Pancreas (tissue), 10 donors: ENCODE results near the gene ADAMTS6. TPM values are rescaled to one million over a fixed set of nuclear protein-coding genes. Genes with fewer than 3 reads are reported as not detected.

ENCODE experiments used
- ATAC-seq, 4 donors: fragments of 200-7000 bp; cut with Tn5 transposase; one replicate each; pipeline versions ENCODE4 v1.8.0 to v1.9.1; 2020; ENCODE audit warnings: mild to moderate bottlenecking in 4 of 4, moderate library complexity in 4 of 4
- DNase-seq, 6 donors: peaks; one replicate each; pipeline ENCODE4 v3.0.0-alpha.2; 2020
- FAIRE-seq: peaks from 2 replicates; lab custom pipeline; 2012; peaks lifted over from hg19 to GRCh38; lab: Jason Lieb, UNC
- H3K27ac ChIP-seq, 4 donors: fragments of 200-600 bp; sonication (generic); 1 replicate in 3 of 4; 2 replicates in 1 of 4; pipeline versions ENCODE4 v1.5.0 to v1.8.0; 2020
- H3K27me3 ChIP-seq, 4 donors: fragments of 200-600 bp; one replicate each; pipeline ENCODE4 v1.8.0; 2021
- H3K36me3 ChIP-seq, 3 donors: fragments of 200-600 bp; sonication (generic) in 1 of 3; one replicate each; pipeline versions ENCODE4 v1.5.0 to v1.8.0; 2020 to 2021
- H3K4me1 ChIP-seq, 3 donors: fragments of 200-600 bp; one replicate each; pipeline ENCODE4 v1.8.0; 2021
- H3K4me3 ChIP-seq, 4 donors: fragments of 200-600 bp; sonication (generic) in 2 of 4; one replicate each; pipeline versions ENCODE4 v1.5.0 to v1.8.0; 2020 to 2021
- H3K9me3 ChIP-seq, 4 donors: fragments of 200-600 bp; one replicate each; pipeline ENCODE4 v1.8.0; 2021
- WGBS, 2 donors: extraction: QIAGEN DNeasy Blood & Tissue Kit; methylation state at CpG; one replicate each; pipeline ENCODE4 v1.1.7; 2013; 5-methylcytosine and 5-hydroxymethylcytosine counted together
- intact Hi-C, 3 donors: fragments of 100-400 bp; cut with DNase I; formaldehyde crosslinking; loops; one replicate each; pipeline versions ENCODE4 v1.11.1 to v1.14.2; 2022
- polyA plus RNA-seq, 2 donors: library from polyadenylated mRNA; stranded (reverse); fragments of 200-250 nt; gene quantifications; one replicate each; pipeline ENCODE4 v1.2.3, GENCODE V29; 2013
- total RNA-seq, 6 donors: library from RNA; stranded (reverse); fragmentation: NEBNext Ultra II Directional in 4 of 6; extraction: Animal tissue kit (Norgen Biotek cat#: 25700) in 4 of 6; gene quantifications; one replicate each; pipeline versions ENCODE4 v1.2.1 to v1.2.4, GENCODE V29; 2021 to 2023
- TF ChIP-seq, protein P1 (sequence below), 4 donors: fragments of 200-600 bp; sonication (generic) in 3 of 4; IDR thresholded peaks; one replicate each; pipeline versions ENCODE4 v1.5.0 to v1.8.0; 2021; ENCODE audit warnings: antibody characterized with exemption in 4 of 4
- donor health status: healthy with polysubstance abuse.
- donor health status: DM: no; HTN: no; CAD: no; lungs with moderate emphysema.
- donor health status: DM: no; HTN: no; CAD: no.
- donor health status: control.
- donor health status: control.
- donor health status: Bipolar disorder and iron deficiency.
- donor health status: DM: yes; HTN: yes; CAD: no.
- donor health status: DM: no; HTN: no; CAD: no.
- donor health status: DM: no; HTN: no; CAD: no.
- donor health status: DM: yes; HTN: yes; CAD: no.

Gene ADAMTS6
- total and polyA plus RNA-seq, 8 donors, result 0.14 to 0.70 (median 0.30) TPM

DNA sequence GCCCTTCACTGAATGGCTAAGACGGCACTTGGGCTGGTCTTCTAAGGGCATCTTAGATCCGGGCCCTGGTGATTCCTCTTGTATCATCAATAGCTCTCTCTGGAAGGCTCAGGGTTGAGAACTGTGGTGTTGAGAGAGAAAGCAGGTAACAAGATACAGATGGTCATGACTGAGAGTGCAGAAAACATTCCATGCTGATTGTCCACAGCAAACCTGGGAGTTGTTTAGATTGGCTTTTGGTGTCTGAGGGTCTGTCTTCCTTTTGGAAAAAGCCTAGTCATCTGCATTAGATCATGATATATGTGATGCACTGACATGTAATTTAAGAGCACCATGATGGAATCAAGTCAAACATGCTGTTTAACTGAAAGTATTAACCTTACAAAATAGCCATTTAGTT lies 331.9 kb downstream of the ADAMTS6 start:
- no peaks in the 10 kb centered on the region for H3K36me3 ChIP-seq
- intact Hi-C loops, result no loop called here
- H3K9me3 ChIP-seq, result no peaks in the 10 kb centered on the region
- no peaks in the 10 kb centered on the region for H3K4me1 ChIP-seq
- no peaks in the 10 kb centered on the region for H3K27me3 ChIP-seq
- ATAC-seq (no peak), FAIRE-seq (no peak), DNase-seq (no peak)
- H3K27ac ChIP-seq, result no peak overlapping the region
- TF ChIP-seq, protein P1, sequence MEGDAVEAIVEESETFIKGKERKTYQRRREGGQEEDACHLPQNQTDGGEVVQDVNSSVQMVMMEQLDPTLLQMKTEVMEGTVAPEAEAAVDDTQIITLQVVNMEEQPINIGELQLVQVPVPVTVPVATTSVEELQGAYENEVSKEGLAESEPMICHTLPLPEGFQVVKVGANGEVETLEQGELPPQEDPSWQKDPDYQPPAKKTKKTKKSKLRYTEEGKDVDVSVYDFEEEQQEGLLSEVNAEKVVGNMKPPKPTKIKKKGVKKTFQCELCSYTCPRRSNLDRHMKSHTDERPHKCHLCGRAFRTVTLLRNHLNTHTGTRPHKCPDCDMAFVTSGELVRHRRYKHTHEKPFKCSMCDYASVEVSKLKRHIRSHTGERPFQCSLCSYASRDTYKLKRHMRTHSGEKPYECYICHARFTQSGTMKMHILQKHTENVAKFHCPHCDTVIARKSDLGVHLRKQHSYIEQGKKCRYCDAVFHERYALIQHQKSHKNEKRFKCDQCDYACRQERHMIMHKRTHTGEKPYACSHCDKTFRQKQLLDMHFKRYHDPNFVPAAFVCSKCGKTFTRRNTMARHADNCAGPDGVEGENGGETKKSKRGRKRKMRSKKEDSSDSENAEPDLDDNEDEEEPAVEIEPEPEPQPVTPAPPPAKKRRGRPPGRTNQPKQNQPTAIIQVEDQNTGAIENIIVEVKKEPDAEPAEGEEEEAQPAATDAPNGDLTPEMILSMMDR (IDR thresholded peaks at IDR 0.05), result no peak
- WGBS, 2 donors, result 64 to 76% methylated on average over 2 of the region's 2 CpGs
- H3K4me3 ChIP-seq, result no peak overlapping the region

DNA sequence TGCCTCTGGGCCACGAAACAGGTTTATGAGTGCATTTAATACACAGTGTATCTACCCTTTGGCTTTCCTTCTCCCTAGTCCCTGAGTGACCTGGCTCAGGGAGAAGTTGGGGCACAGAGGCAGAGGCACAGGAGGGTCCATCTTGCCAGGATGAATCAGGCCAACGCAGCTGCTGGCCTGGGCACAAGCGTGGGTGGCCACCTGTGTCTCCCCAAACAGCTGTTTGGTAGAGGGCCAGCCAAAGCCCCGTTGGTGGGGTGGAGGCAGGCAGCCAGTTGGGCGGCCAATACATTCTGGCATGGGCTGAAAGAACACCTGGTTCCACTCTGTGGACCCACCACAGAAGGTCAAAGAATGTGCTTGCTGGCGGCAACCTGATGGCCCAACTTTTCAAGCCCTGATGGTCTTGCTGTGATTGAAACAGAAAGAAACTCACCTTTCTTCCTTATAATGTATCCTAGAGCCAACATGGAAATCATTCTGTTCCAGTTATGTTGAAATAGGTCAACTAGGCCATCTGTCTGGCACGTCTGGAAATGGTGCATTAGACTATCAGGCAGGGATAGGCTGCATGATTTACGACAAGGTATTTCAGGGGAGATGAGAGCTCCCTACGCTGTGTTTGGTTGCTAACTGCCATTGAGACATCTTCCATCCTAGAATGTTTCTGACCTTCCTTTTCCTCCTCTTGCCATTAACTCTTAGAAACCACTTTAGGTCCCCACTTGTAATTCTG lies 337.4 kb downstream of the ADAMTS6 start:
- no peaks in the 10 kb centered on the region for H3K4me1 ChIP-seq
- intact Hi-C loops, result no loop called here
- no peaks in the 10 kb centered on the region for H3K9me3 ChIP-seq
- H3K27ac ChIP-seq, result no peak overlapping the region
- no peaks in the 10 kb centered on the region for H3K27me3 ChIP-seq
- 67 to 80% methylated on average over 9 of the region's 9 CpGs for WGBS, 2 donors
- ATAC-seq (no peak), DNase-seq (no peak), FAIRE-seq (no peak)
- H3K36me3 ChIP-seq, result no peaks in the 10 kb centered on the region
- H3K4me3 ChIP-seq, result no peak overlapping the region
- TF ChIP-seq, protein P1 (IDR thresholded peaks at IDR 0.05), result no peak

DNA sequence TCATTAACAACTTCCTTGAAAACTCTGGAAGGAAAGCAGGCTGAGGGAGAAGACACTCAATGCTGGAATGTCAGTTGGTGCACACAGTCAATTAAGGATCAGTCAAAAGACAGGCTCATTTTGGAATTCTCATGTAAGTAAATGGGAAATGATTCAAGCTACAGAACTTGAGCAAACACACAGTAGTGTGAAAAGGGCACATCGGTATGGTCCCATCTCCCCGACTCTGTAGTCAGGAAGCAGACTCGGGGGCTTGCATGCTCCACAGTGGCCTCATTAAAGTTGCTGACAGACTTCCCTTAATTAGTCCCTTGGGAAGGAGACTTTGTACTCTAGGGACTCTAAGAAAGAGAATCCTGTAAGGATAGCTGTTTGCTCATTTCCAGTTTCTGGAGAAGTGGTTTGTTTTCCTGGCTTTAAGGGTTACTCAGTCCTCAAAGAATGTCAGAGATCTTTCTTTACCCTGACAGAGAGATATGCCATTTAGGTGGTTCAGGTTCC lies 339.2 kb downstream of the ADAMTS6 start:
- WGBS, 2 donors, result 15 to 19% methylated on average over 3 of the region's 3 CpGs
- ATAC-seq (no peak), DNase-seq (no peak), FAIRE-seq (no peak)
- Histone ChIP-seq H3K4me3 (no peak overlapping the region), H3K27ac (no peak overlapping the region), H3K36me3 (no peaks in the 10 kb centered on the region), H3K4me1 (no peaks in the 10 kb centered on the region), H3K27me3 (no peaks in the 10 kb centered on the region), H3K9me3 (no peaks in the 10 kb centered on the region)
- intact Hi-C loops, result no loop called here
- TF ChIP-seq, protein P1 (IDR thresholded peaks at IDR 0.05), result no peak

DNA sequence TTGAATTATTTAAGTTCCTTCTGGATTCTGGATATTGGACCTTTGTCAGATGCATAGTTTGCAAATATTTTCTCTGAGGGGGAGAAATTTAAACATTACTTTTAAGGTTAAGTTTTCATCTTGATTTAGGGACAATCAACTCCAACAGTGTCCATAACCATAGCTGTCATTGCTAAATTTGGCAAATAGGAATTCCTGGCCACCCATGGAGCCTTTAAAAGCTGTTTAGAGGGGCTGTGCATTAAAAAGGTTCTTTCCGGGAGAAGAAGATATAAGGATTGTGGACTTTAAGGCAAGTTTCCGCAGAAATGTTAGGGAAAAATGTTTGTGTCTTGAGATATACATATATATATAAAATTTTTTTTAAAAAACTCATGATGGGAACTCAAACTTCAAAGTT lies 339.7 kb downstream of the ADAMTS6 start:
- WGBS, 2 donors, result 49 to 54% methylated on average over 2 of the region's 2 CpGs
- no peak for FAIRE-seq
- intact Hi-C loops, result no loop called here

More for the DNA sequence above, 339.7 kb downstream of the ADAMTS6 start:
- H3K9me3 ChIP-seq, result no peaks in the 10 kb centered on the region
- DNase-seq (no peak), ATAC-seq (no peak)
- no peaks in the 10 kb centered on the region for H3K4me1 ChIP-seq
- no peak overlapping the region for H3K27ac ChIP-seq
- no peaks in the 10 kb centered on the region for H3K36me3 ChIP-seq
- TF ChIP-seq, protein P1 (IDR thresholded peaks at IDR 0.05), result no peak
- no peaks in the 10 kb centered on the region for H3K27me3 ChIP-seq
- no peak overlapping the region for H3K4me3 ChIP-seq
